Psoas muscle (tissue), 8 donors: Measurements from ENCODE around the gene PRPF18. TPM values are rescaled to one million over a fixed set of nuclear protein-coding genes. Genes with fewer than 3 reads are reported as not detected.

ENCODE experiments used
- ATAC-seq, 4 donors: fragments of 200-7000 bp; cut with Tn5 transposase; one replicate each; pipeline ENCODE4 v1.9.1; 2020; ENCODE audit warnings: moderate library complexity in 3 of 4, mild to moderate bottlenecking in 2 of 4
- DNase-seq, 2 donors: peaks; one replicate each; pipeline ENCODE4 v3.0.0-alpha.2; 2020
- H3K27ac ChIP-seq: fragments of 200-600 bp; one replicate; pipeline ENCODE4 v1.8.0; 2022
- H3K27me3 ChIP-seq, 3 donors: fragments of 200-600 bp in 1 of 3; one replicate each; pipeline versions ENCODE4 v1.6.1 to v1.8.0; 2013 to 2022; ENCODE audit warnings: low read length in 2 of 3, mild to moderate bottlenecking in 2 of 3, moderate library complexity in 1 of 3; ENCODE audit not compliant: insufficient read depth in 3 of 3
- H3K36me3 ChIP-seq, 2 donors: fragments of 200-600 bp in 1 of 2; one replicate each; pipeline versions ENCODE4 v1.6.1 to v1.8.0; 2013 to 2022; ENCODE audit warnings: low read depth in 1 of 2, mild to moderate bottlenecking in 1 of 2, moderate library complexity in 1 of 2; ENCODE audit not compliant: insufficient read depth in 1 of 2
- H3K4me1 ChIP-seq: fragments of 200-600 bp; one replicate; pipeline ENCODE4 v1.8.0; 2022
- H3K4me3 ChIP-seq: fragments of 200-600 bp; one replicate; pipeline ENCODE4 v1.8.0; 2022; ENCODE audit warnings: mild to moderate bottlenecking
- H3K9me3 ChIP-seq: fragments of 200-600 bp; one replicate; pipeline ENCODE4 v1.8.0; 2022
- CTCF ChIP-seq: fragments of 200-600 bp; IDR thresholded peaks from one replicate; pipeline ENCODE4 v1.8.0; 2022; ENCODE audit warnings: antibody characterized with exemption
- WGBS, 3 donors: extraction: QIAGEN DNeasy Blood & Tissue Kit; methylation state at CpG; one replicate each; pipeline versions ENCODE4 v1.1.6 to v1.1.7; 2013; 5-methylcytosine and 5-hydroxymethylcytosine counted together
- intact Hi-C, 2 donors: fragments of 100-400 bp; cut with DNase I; formaldehyde crosslinking; loops; one replicate each; pipeline versions ENCODE4 v1.11.0 to v1.14.2; 2022
- polyA plus RNA-seq, 3 donors: library from polyadenylated mRNA; stranded (reverse); fragments of 200-250 nt; gene quantifications; one replicate each; pipeline ENCODE4 v1.2.3, GENCODE V29; 2013
- total RNA-seq, 4 donors: library from RNA; stranded (reverse); fragmentation: NEBNext Ultra II Directional in 2 of 4; extraction: Animal tissue kit (Norgen Biotek cat#: 25700) in 2 of 4; gene quantifications; one replicate each; pipeline versions ENCODE4 v1.2.1 to v1.2.4, GENCODE V29; 2021 to 2023
- donor health status: healthy with polysubstance abuse.
- donor health status: DM: no; HTN: no; CAD: no; lungs with moderate emphysema.
- donor health status: Bipolar disorder and iron deficiency.
- donor health status: healthy.
- donor health status: DM: yes; HTN: yes; CAD: no.
- donor health status: DM: no; HTN: no; CAD: no.
- donor health status: DM: no; HTN: no; CAD: no.
- donor health status: DM: yes; HTN: yes; CAD: no.

The PRPF18 gene
- total and polyA plus RNA-seq, 7 donors: 15.1 to 26.4 (median 19.0) TPM

GRCh38 chr10:13668126-13668525, 81.4 kb downstream of the PRPF18 start:
- TF ChIP-seq CTCF: no peak
- intact Hi-C loops: no loop called here
- no peak overlapping the region for H3K27ac ChIP-seq
- no peaks in the 10 kb centered on the region for H3K4me1 ChIP-seq
- 65 to 82% (median 68%) methylated on average over 4 of the region's 4 CpGs for WGBS, 3 donors
- H3K27me3 ChIP-seq: no peaks in the 10 kb centered on the region
- no peaks in the 10 kb centered on the region for H3K9me3 ChIP-seq
- peaks cover 0 to 39% of the 10 kb centered on the region in 2 donors for H3K36me3 ChIP-seq
- no peak overlapping the region for H3K4me3 ChIP-seq
- ATAC-seq (no peak), DNase-seq (no peak)

- Histone ChIP-seq H3K4me3 (no peak overlapping the region), H3K27ac (no peak overlapping the region), H3K4me1 (no peaks in the 10 kb centered on the region), H3K36me3 (peaks cover 0 to 40% of the 10 kb centered on the region in 2 donors), H3K9me3 (no peaks in the 10 kb centered on the region), H3K27me3 (no peaks in the 10 kb centered on the region)
- DNase-seq (no peak), ATAC-seq (no peak)
- no peak for TF ChIP-seq CTCF
- intact Hi-C loops: no loop called here
- WGBS, 3 donors: 93 to 97% (median 94%) methylated on average over 8 of the region's 8 CpGs
Observed at GRCh38 chr10:13669182-13669855, 82.6 kb downstream of the PRPF18 start.

GRCh38 chr10:13669901-13670300, 83.1 kb downstream of the PRPF18 start:
- H3K9me3 ChIP-seq: no peaks in the 10 kb centered on the region
- ATAC-seq (no peak), DNase-seq (no peak)
- no peaks in the 10 kb centered on the region for H3K4me1 ChIP-seq
- H3K27me3 ChIP-seq: no peaks in the 10 kb centered on the region
- intact Hi-C loops: no loop called here
- peaks cover 0 to 40% of the 10 kb centered on the region in 2 donors for H3K36me3 ChIP-seq
- WGBS, 3 donors: 86 to 90% (median 86%) methylated on average over 12 of the region's 12 CpGs
- no peak for TF ChIP-seq CTCF
- H3K4me3 ChIP-seq: no peak overlapping the region
- no peak overlapping the region for H3K27ac ChIP-seq

GRCh38 chr10:13670311-13670710, 83.5 kb downstream of the PRPF18 start:
- TF ChIP-seq CTCF: no peak
- DNase-seq (no peak), ATAC-seq (no peak)
- no peaks in the 10 kb centered on the region for H3K4me1 ChIP-seq
- peaks cover 0 to 40% of the 10 kb centered on the region in 2 donors for H3K36me3 ChIP-seq
- intact Hi-C loops: no loop called here
- no peaks in the 10 kb centered on the region for H3K9me3 ChIP-seq
- H3K4me3 ChIP-seq: no peak overlapping the region
- no peaks in the 10 kb centered on the region for H3K27me3 ChIP-seq
- WGBS, 3 donors: 84 to 86% (median 84%) methylated on average over 10 of the region's 10 CpGs
- no peak overlapping the region for H3K27ac ChIP-seq

GRCh38 chr10:13671904-13672303, 85.1 kb downstream of the PRPF18 start:
- Histone ChIP-seq H3K4me3 (no peak overlapping the region), H3K9me3 (no peaks in the 10 kb centered on the region), H3K4me1 (no peaks in the 10 kb centered on the region), H3K27ac (no peak overlapping the region), H3K27me3 (no peaks in the 10 kb centered on the region), H3K36me3 (peaks cover 0 to 40% of the 10 kb centered on the region in 2 donors)
- ATAC-seq (no peak), DNase-seq (no peak)
- WGBS, 3 donors: 91 to 94% (median 91%) methylated on average over 10 of the region's 10 CpGs
- intact Hi-C loops: no loop called here
- TF ChIP-seq CTCF: no peak
